ENCODE data around the gene IL1RAPL1.

GRCh38 chrX:29948653-29949052, 1361.4 kb downstream of the IL1RAPL1 start:
- TF ChIP-seq CTCF (IDR thresholded peaks at IDR 0.05) (no peak), POLR2A (IDR thresholded peaks at IDR 0.05) (no peak), EP300 (IDR thresholded peaks at IDR 0.05) (no peak)

Data from tibial nerve (tissue), 4 donors.